Stomach (tissue), 4 donors: ENCODE measurements around the gene UBA7.

ENCODE experiments used
- EP300 ChIP-seq: sonication (generic); formaldehyde crosslinking; IDR thresholded peaks from one replicate; pipeline ENCODE4 v1.6.1; 2017; ENCODE audit warnings: antibody characterized with exemption
- POLR2AphosphoS5 ChIP-seq, 3 donors: sonication (generic); formaldehyde crosslinking; IDR thresholded peaks; one replicate each; pipeline ENCODE4 v1.6.1; 2016; ENCODE audit warnings: antibody characterized with exemption in 3 of 3
- TF ChIP-seq, protein P1 (sequence below), 7 experiments: fragments of 450-650 bp in 4 of 7; fragments of 200-600 bp in 3 of 7; sonication (generic) in 3 of 7; IDR thresholded peaks; one replicate each; pipeline ENCODE4 v1.5.1; 2016 to 2019; ENCODE audit warnings: antibody characterized with exemption in 7 of 7, control low read depth in 2 of 7, mild to moderate bottlenecking in 1 of 7

DNA sequence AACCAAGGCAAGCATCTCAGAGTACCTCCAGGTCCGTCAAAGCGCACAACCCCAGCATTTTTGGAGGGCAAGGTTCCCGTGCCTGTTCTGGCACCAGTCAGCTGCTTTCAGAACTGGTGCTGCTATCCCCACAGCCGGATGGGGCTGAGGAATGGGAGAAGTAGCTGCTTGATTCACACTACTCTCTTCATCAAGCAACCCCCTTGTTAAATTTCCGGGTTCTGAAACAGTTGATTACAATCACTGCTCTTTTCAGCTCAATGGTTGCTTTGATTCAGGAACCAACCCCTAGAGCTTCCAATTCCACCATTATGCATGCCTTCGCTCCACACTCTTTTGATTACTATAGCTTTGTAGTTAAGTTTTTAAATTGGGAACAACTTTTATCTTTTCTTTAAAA, 12.3 kb upstream of the UBA7 start:
- TF ChIP-seq, protein P1, sequence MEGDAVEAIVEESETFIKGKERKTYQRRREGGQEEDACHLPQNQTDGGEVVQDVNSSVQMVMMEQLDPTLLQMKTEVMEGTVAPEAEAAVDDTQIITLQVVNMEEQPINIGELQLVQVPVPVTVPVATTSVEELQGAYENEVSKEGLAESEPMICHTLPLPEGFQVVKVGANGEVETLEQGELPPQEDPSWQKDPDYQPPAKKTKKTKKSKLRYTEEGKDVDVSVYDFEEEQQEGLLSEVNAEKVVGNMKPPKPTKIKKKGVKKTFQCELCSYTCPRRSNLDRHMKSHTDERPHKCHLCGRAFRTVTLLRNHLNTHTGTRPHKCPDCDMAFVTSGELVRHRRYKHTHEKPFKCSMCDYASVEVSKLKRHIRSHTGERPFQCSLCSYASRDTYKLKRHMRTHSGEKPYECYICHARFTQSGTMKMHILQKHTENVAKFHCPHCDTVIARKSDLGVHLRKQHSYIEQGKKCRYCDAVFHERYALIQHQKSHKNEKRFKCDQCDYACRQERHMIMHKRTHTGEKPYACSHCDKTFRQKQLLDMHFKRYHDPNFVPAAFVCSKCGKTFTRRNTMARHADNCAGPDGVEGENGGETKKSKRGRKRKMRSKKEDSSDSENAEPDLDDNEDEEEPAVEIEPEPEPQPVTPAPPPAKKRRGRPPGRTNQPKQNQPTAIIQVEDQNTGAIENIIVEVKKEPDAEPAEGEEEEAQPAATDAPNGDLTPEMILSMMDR (IDR thresholded peaks at IDR 0.05), result no peak
- TF ChIP-seq POLR2AphosphoS5 (IDR thresholded peaks at IDR 0.05) (no peak), EP300 (no peak)
